GM19351 (cell line): ENCODE data around the gene ADAMTS19.
A peak's percentile ranks its signal among the peaks of the same experiment; 100 is the strongest.

Experiments used
- ATAC-seq: cut with Tn5 transposase; IDR thresholded peaks from one replicate; pipeline ENCODE4 v1.9.1; 2021; ENCODE audit warnings: mild to moderate bottlenecking, moderate library complexity; ENCODE audit not compliant: unreplicated experiment

The ADAMTS19 gene

GRCh38 chr5:129760636-129761325, 300.7 kb downstream of the ADAMTS19 start:
- no peak for ATAC-seq

- no peak for ATAC-seq
Observed at GRCh38 chr5:129763651-129764050, 303.6 kb downstream of the ADAMTS19 start.

- ATAC-seq, result no peak
Observed at GRCh38 chr5:129766798-129767197, 306.7 kb downstream of the ADAMTS19 start.

GRCh38 chr5:129767927-129768380, 307.9 kb downstream of the ADAMTS19 start:
- peak; percentile 88 for ATAC-seq

GRCh38 chr5:129768735-129769134, 308.6 kb downstream of the ADAMTS19 start:
- ATAC-seq, result no peak

GRCh38 chr5:129770024-129770820, 310.1 kb downstream of the ADAMTS19 start:
- no peak for ATAC-seq

- peak; percentile 75 for ATAC-seq
Observed at GRCh38 chr5:129771058-129771838, 311.1 kb downstream of the ADAMTS19 start.

GRCh38 chr5:129773376-129773775, 313.3 kb downstream of the ADAMTS19 start:
- no peak for ATAC-seq

- no peak for ATAC-seq
Observed at GRCh38 chr5:129781594-129781993, 321.5 kb downstream of the ADAMTS19 start.
